B cell (primary cell): Measurements from ENCODE around the gene SLC45A2.
"Not testable (repeated sequence)": the region's sequence is repeated elsewhere in the genome, so short reads cannot be mapped to it uniquely, and the experiment has no call there.

Experiments used
- CTCF ChIP-seq: fragments of 200-600 bp; IDR thresholded peaks from one replicate; pipeline ENCODE4 v1.8.0; 2022; ENCODE audit warnings: antibody characterized with exemption, mild to moderate bottlenecking
- EZH2 ChIP-seq: IDR thresholded peaks from 2 replicates; pipeline ENCODE4 v1.6.1; 2012; ENCODE audit warnings: borderline replicate concordance, low read depth, mild to moderate bottlenecking, moderate library complexity, low read length; ENCODE audit not compliant: insufficient read depth, poor library complexity, severe bottlenecking

- TF ChIP-seq CTCF, EZH2: not testable (repeated sequence)
These were observed 69.6 kb downstream of the SLC45A2 start for GRCh38 chr5:33914844-33915243.
